Right ventricle myocardium inferior (tissue), 1 donor: ENCODE data around the gene MDP1. TPM values are rescaled to one million over a fixed set of nuclear protein-coding genes. Genes with fewer than 3 reads are reported as not detected.
"Not testable (repeated sequence)": the region's sequence is repeated elsewhere in the genome, so short reads cannot be mapped to it uniquely, and the experiment has no call there.

Source experiments
- ATAC-seq: fragments of 200-7000 bp; cut with Tn5 transposase; one replicate; pipeline ENCODE4 v1.9.1; 2020; ENCODE audit warnings: mild to moderate bottlenecking, moderate library complexity
- DNase-seq: peaks from one replicate; pipeline ENCODE4 v3.0.0; 2021; ENCODE audit errors: missing footprints
- intact Hi-C: fragments of 100-400 bp; cut with DNase I; formaldehyde crosslinking; loops from one replicate; pipeline ENCODE4 v1.11.0; 2022
- total RNA-seq: library from RNA; stranded (reverse); fragmentation: NEBNext Ultra II Directional; extraction: Animal tissue kit (Norgen Biotek cat#: 25700); gene quantifications from one replicate; pipeline ENCODE4 v1.2.1, GENCODE V29; 2021
- donor health status: DM: no; HTN: yes; CAD: no; lungs with severe emphysema.

The MDP1 gene
- total RNA-seq, 1 donor from 2014 or later = 17.0 TPM

DNA sequence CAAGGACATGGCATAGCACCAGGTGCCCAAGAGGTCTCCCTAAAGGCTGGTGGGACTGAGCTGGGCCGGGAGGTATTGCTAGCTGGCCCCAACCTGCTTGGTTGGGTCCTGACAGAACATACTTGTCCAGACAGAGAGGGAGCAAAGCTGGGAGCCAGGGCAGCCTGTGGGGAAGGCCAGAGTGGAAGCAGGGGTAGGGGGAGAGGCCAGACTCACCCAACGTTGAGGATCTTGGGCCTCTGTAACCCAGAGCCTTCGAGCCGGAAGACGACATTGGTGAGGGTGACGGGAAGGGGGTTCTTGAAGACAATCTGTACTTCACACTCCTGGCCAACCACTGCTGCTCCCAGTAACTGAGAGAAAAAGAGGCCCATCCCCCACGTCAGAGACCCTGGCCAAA is 38.1 kb upstream of the MDP1 start:
- intact Hi-C loops = no loop called here
- DNase-seq = no peak
- ATAC-seq = no peak

DNA sequence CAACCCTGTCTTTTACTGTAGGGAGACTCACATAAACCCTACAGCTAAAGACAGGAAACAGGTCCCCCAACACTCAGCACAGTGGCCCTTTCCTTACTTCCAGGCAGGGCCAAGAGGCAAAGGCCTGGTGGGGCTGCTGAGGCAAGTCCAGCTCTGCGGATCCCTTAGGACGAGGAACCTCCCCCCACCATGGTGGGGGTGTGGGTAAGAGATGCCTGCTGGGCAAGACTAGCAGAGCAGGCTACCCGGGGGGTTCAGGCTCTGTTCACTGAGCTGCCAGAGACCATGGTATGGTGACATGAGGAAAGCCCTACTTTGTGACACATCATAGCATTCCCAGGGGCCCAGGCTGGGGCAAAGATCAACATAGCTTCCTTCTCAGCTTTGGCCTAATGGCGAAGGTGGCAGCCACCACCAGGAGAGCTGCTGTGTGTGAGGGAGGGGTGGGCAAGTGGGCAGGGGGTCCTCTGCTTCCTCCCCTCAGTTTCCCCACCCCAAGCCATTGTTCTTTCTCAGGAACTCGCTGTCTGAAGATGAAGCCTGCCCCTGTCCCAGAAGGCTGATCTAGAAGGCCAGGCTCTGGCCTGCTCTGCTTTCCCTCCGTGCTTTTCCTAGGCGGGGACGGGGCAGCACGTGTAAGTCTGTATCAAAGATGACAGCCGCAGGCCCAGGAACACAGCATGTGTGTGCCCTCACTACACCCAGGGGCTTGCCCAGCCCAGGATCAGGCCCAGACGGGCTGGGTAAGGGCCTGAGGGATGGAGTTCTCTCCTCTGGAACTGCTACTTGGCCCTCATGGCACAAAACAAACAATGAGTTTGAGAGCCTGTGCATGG is 36.6 kb upstream of the MDP1 start:
- DNase-seq (no peak), ATAC-seq (no peak)
- intact Hi-C loops = no loop called here

- intact Hi-C loops = no loop called here
- no peak for DNase-seq
- ATAC-seq = no peak
These were observed 36.0 kb upstream of the MDP1 start for GRCh38 chr14:24251880-24252288.

- DNase-seq (no peak), ATAC-seq (no peak)
- intact Hi-C loops = no loop called here
These were observed 34.5 kb upstream of the MDP1 start for GRCh38 chr14:24250354-24250753.

- ATAC-seq = no peak
These were observed 33.6 kb upstream of the MDP1 start for GRCh38 chr14:24249230-24250021.

GRCh38 chr14:24247422-24247821 is 31.6 kb upstream of the MDP1 start:
- intact Hi-C loops = no loop called here
- ATAC-seq (no peak), DNase-seq (no peak)

More at GRCh38 chr14:24249230-24250021, 33.6 kb upstream of the MDP1 start:
- no peak for DNase-seq
- intact Hi-C loops = no loop called here

GRCh38 chr14:24246765-24247212 is 30.9 kb upstream of the MDP1 start:
- no peak for DNase-seq
- intact Hi-C loops = no loop called here
- no peak for ATAC-seq

DNA sequence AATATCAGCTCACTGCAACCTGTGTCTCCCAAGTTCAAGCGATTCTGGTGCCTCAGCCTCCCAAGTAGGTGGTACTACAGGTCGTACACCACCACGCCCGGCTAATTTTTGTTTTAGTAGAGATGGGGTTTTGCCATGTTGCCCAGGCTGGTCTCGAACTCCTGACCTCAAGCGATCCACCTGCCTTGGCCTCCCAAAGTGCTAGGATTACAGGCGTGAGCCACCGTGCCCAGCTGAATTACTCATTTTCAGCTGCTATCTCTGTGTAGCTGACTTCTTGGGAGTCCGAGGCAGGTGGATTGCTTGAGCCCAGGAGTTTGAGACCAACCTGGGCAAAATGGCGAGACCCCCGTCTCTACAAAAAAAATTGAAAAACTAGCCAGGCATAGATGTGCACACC is 29.5 kb upstream of the MDP1 start:
- DNase-seq, intact Hi-C loops, ATAC-seq: not testable (repeated sequence)

DNA sequence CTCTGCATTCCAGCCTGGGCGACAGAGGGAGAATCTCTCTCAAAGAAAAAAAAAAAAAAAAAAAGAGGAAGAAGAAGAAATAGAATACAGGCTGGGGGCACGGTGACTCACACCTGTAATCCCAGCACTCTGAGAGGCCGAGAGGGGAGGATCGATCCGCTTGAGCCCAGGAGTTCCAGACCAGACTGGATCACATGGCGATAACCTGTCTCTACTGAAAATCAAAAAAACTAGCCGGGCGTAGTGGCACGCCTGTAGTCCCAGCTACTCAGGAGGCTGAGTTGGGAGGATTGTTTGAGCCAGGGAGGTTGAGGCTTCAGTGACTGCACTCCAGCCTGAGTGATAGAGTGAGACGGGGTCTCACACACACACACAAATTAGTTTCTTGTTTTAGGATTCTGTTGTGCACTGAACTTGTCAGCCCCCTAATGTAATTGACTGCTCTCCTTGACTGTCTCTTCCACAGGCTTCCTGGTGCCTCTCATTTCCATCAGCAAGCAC is 27.5 kb upstream of the MDP1 start:
- DNase-seq (no peak), ATAC-seq (no peak)
- intact Hi-C loops = loop anchor here (1.0 to 2.0 kb wide), 3 partner anchors 29 to 193 kb away; no protein-coding TSS in a partner anchor

GRCh38 chr14:24241829-24242443 is 26.1 kb upstream of the MDP1 start:
- peak; percentile 95 for DNase-seq
- ATAC-seq = peak; percentile 94
- intact Hi-C loops = loop anchor here (1.0 to 2.0 kb wide), 3 partner anchors 27 to 195 kb away; partner anchors contain the start of gene RABGGTA

DNA sequence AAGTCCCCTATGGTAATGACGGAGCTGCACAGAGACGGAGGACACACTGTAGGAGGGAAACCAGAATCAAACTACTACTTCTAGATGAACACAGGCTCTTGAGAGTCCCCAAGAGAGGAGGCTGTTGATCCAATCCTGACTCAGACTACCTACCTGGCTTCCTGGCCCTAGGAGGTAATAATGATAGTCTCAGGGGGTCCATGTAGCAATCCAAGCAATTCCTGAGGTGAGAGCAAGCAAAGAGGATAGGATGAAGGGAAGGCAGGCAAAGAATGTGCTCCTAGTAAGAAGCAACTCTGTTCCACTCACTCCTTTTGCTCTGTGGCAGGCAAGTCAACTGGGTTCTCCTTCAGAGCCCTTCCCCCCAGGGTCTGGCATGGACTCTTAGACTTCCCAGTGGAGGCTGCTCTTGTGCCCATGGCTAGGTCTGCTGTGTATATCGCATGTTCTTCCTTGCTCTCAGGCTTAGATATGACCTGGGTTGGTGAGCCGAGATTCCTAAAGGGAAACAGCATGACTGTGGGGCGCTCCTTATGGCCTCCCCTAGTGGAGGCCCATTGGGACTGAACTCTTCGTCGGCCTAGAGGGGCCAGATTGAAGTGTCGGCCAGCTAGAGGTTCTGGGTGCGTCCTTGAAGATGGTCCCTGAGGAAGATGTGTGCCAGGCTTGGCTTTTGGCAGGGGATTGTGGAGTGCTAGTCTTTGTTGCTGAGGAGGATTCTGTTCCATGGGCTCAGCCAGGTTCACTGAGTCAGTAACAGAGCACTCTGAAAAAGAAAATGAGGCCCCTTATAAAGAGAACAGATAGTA is 24.4 kb upstream of the MDP1 start:
- intact Hi-C loops = no loop called here
- DNase-seq = no peak
- ATAC-seq = no peak

GRCh38 chr14:24238527-24239037 is 22.7 kb upstream of the MDP1 start:
- intact Hi-C loops = loop anchor here (2.0 kb wide), 1 partner anchor 50 kb away; the partner anchor contains the start of gene IPO4
- ATAC-seq (no peak), DNase-seq (no peak)

- ATAC-seq (no peak), DNase-seq (no peak)
- intact Hi-C loops = loop anchor here (2.0 kb wide), 1 partner anchor 49 kb away; the partner anchor contains the start of gene IPO4
These were observed 22.3 kb upstream of the MDP1 start for GRCh38 chr14:24238123-24238522.

GRCh38 chr14:24237463-24237955 is 21.6 kb upstream of the MDP1 start:
- intact Hi-C loops = no loop called here
- ATAC-seq = no peak
- no peak for DNase-seq

DNA sequence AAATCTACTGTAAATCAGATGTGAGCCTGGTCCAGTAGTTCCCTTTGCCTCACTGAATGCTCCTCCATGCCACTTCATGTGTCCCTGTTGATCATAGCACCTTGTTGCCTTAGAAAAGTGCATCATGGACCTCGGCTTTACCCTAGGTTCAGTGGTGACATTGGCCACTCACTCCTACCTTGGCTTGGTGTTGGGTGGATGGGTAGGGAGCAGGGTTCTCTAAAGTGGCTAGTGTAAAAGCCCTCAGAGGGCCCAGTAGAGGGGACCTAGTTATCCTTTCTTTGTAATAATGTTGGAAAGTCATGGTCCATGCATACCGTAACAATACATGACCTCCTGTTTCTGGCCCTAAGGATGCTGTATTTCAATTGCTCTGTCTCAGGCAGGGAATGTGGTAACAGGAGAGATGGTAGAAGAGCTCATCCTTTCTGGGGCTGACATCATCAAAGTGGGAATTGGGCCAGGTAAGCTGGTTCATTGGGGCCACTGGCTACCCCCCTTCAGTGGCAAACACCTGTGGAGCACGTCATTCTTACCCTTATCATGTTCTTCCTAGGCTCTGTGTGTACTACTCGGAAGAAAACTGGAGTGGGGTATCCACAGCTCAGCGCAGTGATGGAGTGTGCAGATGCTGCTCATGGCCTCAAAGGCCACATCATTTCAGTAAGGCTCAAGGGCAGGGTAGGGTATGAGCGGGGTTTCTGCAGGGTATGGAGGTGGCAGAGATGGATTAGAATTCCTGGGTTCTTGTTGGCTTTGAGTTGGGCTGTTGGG is 21.0 kb upstream of the MDP1 start:
- intact Hi-C loops = no loop called here
- no peak for DNase-seq
- no peak for ATAC-seq

- no peak for ATAC-seq
- DNase-seq = no peak
- intact Hi-C loops = no loop called here
These were observed 20.2 kb upstream of the MDP1 start for GRCh38 chr14:24235804-24236688.
